Measurements from ENCODE around the gene ARPC1A. TPM values are rescaled to one million over a fixed set of nuclear protein-coding genes. Genes with fewer than 3 reads are reported as not detected.

ARPC1A gene
- total RNA-seq, 1 donor from 2014 or later: 198 TPM

GRCh38 chr7:99359465-99360154 is 33.9 kb downstream of the ARPC1A start:
- no peak for DNase-seq (ENCODE audit: low read depth)
- H3K4me3 Mint-ChIP-seq (ENCODE audit: unreplicated experiment): no peak overlapping the region

GRCh38 chr7:99362801-99363200 is 37.1 kb downstream of the ARPC1A start:
- peaks cover 13% of the 10 kb centered on the region for H3K36me3 Mint-ChIP-seq (ENCODE audit: low read depth, unreplicated experiment)
- H3K4me1 ChIP-seq (ENCODE audit: insufficient read depth, low read length): peaks cover 13% of the 10 kb centered on the region
- H3K36me3 ChIP-seq (ENCODE audit: insufficient read depth, low read length): peaks cover 51% of the 10 kb centered on the region
- peaks cover 8% of the 10 kb centered on the region for H3K4me1 Mint-ChIP-seq (ENCODE audit: low read depth, unreplicated experiment)
- peak overlapping the region; percentile 35 for H3K4me2 ChIP-seq (ENCODE audit: low read length)
- H3K9ac ChIP-seq (ENCODE audit: low read length): peak overlapping the region; percentile 23
- H3K27me3 ChIP-seq (ENCODE audit: insufficient read depth, low read length): no peaks in the 10 kb centered on the region
- H3K27ac ChIP-seq (ENCODE audit: low read depth, low read length): peak overlapping the region; percentile 57
- no peaks in the 10 kb centered on the region for H3K9me3 Mint-ChIP-seq (ENCODE audit: unreplicated experiment)
- FAIRE-seq: no peak
- no peak overlapping the region for H3K4me3 Mint-ChIP-seq (ENCODE audit: unreplicated experiment)
- H3K79me2 ChIP-seq (ENCODE audit: insufficient read depth, low read length): peaks cover 4% of the 10 kb centered on the region
- no peaks in the 10 kb centered on the region for H3K27me3 Mint-ChIP-seq (ENCODE audit: low read depth, unreplicated experiment)
- H4K20me1 ChIP-seq (ENCODE audit: insufficient read depth, low read length): peaks cover 41% of the 10 kb centered on the region
- peak; percentile 90 for DNase-seq (ENCODE audit: low read depth)
- peak overlapping the region; percentile 95 for H3K27ac Mint-ChIP-seq (ENCODE audit: unreplicated experiment)
- TF ChIP-seq EZH2 (IDR thresholded peaks at IDR 0.05; ENCODE audit: insufficient read depth, low read length): no peak
- no peak for TF ChIP-seq CTCF (IDR thresholded peaks at IDR 0.05; ENCODE audit: insufficient read depth, low read depth, low read length)
- no peak overlapping the region for H2AFZ ChIP-seq (ENCODE audit: low read depth, low read length)
- no peaks in the 10 kb centered on the region for H3K9me3 ChIP-seq (ENCODE audit: insufficient read depth, low read depth, low read length)
- H3K4me3 ChIP-seq (ENCODE audit: insufficient read depth, low read depth, low read length): no peak overlapping the region

More at GRCh38 chr7:99359465-99360154, 33.9 kb downstream of the ARPC1A start:
- Mint-ChIP-seq H3K27ac (ENCODE audit: unreplicated experiment) (no peak overlapping the region), H3K27me3 (ENCODE audit: low read depth, unreplicated experiment) (no peaks in the 10 kb centered on the region), H3K36me3 (ENCODE audit: low read depth, unreplicated experiment) (peaks cover 12% of the 10 kb centered on the region), H3K4me1 (ENCODE audit: low read depth, unreplicated experiment) (peaks cover 8% of the 10 kb centered on the region), H3K9me3 (ENCODE audit: unreplicated experiment) (no peaks in the 10 kb centered on the region)
- no peak for TF ChIP-seq CTCF (IDR thresholded peaks at IDR 0.05; ENCODE audit: insufficient read depth, low read depth, low read length)
- TF ChIP-seq EZH2 (IDR thresholded peaks at IDR 0.05; ENCODE audit: insufficient read depth, low read length): no peak
- peaks cover 5% of the 10 kb centered on the region for H3K79me2 ChIP-seq (ENCODE audit: insufficient read depth, low read length)
- H3K4me1 ChIP-seq (ENCODE audit: insufficient read depth, low read length): peaks cover 13% of the 10 kb centered on the region
- H3K9me3 ChIP-seq (ENCODE audit: insufficient read depth, low read depth, low read length): no peaks in the 10 kb centered on the region
- FAIRE-seq: no peak
- H3K4me3 ChIP-seq (ENCODE audit: insufficient read depth, low read depth, low read length): no peak overlapping the region
- H3K36me3 ChIP-seq (ENCODE audit: insufficient read depth, low read length): peaks cover 41% of the 10 kb centered on the region
- H3K27me3 ChIP-seq (ENCODE audit: insufficient read depth, low read length): no peaks in the 10 kb centered on the region
- no peak overlapping the region for H2AFZ ChIP-seq (ENCODE audit: low read depth, low read length)
- no peak overlapping the region for H3K27ac ChIP-seq (ENCODE audit: low read depth, low read length)
- H3K4me2 ChIP-seq (ENCODE audit: low read length): no peak overlapping the region
- H3K9ac ChIP-seq (ENCODE audit: low read length): no peak overlapping the region
- H4K20me1 ChIP-seq (ENCODE audit: insufficient read depth, low read length): peaks cover 27% of the 10 kb centered on the region

- TF ChIP-seq EZH2 (IDR thresholded peaks at IDR 0.05; ENCODE audit: insufficient read depth, low read length) (no peak), CTCF (IDR thresholded peaks at IDR 0.05; ENCODE audit: insufficient read depth, low read depth, low read length) (no peak)
- FAIRE-seq: no peak
- Histone ChIP-seq H3K79me2 (ENCODE audit: insufficient read depth, low read length) (no peaks in the 10 kb centered on the region), H4K20me1 (ENCODE audit: insufficient read depth, low read length) (peaks cover 37% of the 10 kb centered on the region), H3K4me3 (ENCODE audit: insufficient read depth, low read depth, low read length) (no peak overlapping the region), H3K4me2 (ENCODE audit: low read length) (peak overlapping the region; percentile 35), H2AFZ (ENCODE audit: low read depth, low read length) (no peak overlapping the region), H3K27ac (ENCODE audit: low read depth, low read length) (peak overlapping the region; percentile 57), H3K27me3 (ENCODE audit: insufficient read depth, low read length) (no peaks in the 10 kb centered on the region), H3K4me1 (ENCODE audit: insufficient read depth, low read length) (peaks cover 13% of the 10 kb centered on the region), H3K36me3 (ENCODE audit: insufficient read depth, low read length) (peaks cover 49% of the 10 kb centered on the region), H3K9me3 (ENCODE audit: insufficient read depth, low read depth, low read length) (no peaks in the 10 kb centered on the region), H3K9ac (ENCODE audit: low read length) (peak overlapping the region; percentile 23)
- H3K36me3 Mint-ChIP-seq (ENCODE audit: low read depth, unreplicated experiment): peaks cover 11% of the 10 kb centered on the region
- H3K9me3 Mint-ChIP-seq (ENCODE audit: unreplicated experiment): no peaks in the 10 kb centered on the region
- peaks cover 8% of the 10 kb centered on the region for H3K4me1 Mint-ChIP-seq (ENCODE audit: low read depth, unreplicated experiment)
- no peak overlapping the region for H3K4me3 Mint-ChIP-seq (ENCODE audit: unreplicated experiment)
- H3K27ac Mint-ChIP-seq (ENCODE audit: unreplicated experiment): peak overlapping the region; percentile 95
- no peaks in the 10 kb centered on the region for H3K27me3 Mint-ChIP-seq (ENCODE audit: low read depth, unreplicated experiment)
- peak; percentile 37 for DNase-seq (ENCODE audit: low read depth)
Observed at GRCh38 chr7:99363286-99363685, 37.6 kb downstream of the ARPC1A start.
